Upper lobe of left lung (tissue), 6 donors: ENCODE measurements around the gene MED13L. TPM values are rescaled to one million over a fixed set of nuclear protein-coding genes. Genes with fewer than 3 reads are reported as not detected.

Source experiments
- ATAC-seq, 2 donors: fragments of 200-7000 bp; cut with Tn5 transposase; one replicate each; pipeline ENCODE4 v1.9.1; 2022; ENCODE audit warnings: mild to moderate bottlenecking in 2 of 2, moderate library complexity in 2 of 2; ENCODE audit not compliant: low FRiP score in 2 of 2
- DNase-seq, 2 donors: peaks; one replicate each; pipeline ENCODE4 v3.0.0-alpha.2; 2019 to 2020
- H3K27ac ChIP-seq, 4 donors: fragments of 200-600 bp; sonication (generic); one replicate each; pipeline ENCODE4 v1.5.1; 2016 to 2019
- H3K27me3 ChIP-seq, 4 donors: fragments of 200-600 bp; sonication (generic); one replicate each; pipeline ENCODE4 v1.5.1; 2017 to 2019
- H3K36me3 ChIP-seq, 4 donors: fragments of 200-600 bp; sonication (generic); one replicate each; pipeline ENCODE4 v1.5.1; 2016 to 2019
- H3K4me1 ChIP-seq, 4 donors: fragments of 200-600 bp; sonication (generic); one replicate each; pipeline ENCODE4 v1.5.1; 2018 to 2019
- H3K4me3 ChIP-seq, 4 donors: fragments of 200-600 bp; sonication (generic); one replicate each; pipeline ENCODE4 v1.5.1; 2017 to 2019; ENCODE audit warnings: mild to moderate bottlenecking in 2 of 4, moderate library complexity in 1 of 4
- H3K9me3 ChIP-seq, 4 donors: fragments of 200-600 bp; sonication (generic); one replicate each; pipeline ENCODE4 v1.5.1; 2018 to 2019
- EP300 ChIP-seq, 4 donors: sonication (generic); formaldehyde crosslinking; IDR thresholded peaks; one replicate each; pipeline ENCODE4 v1.5.1; 2017; ENCODE audit warnings: antibody characterized with exemption in 4 of 4, control low read depth in 2 of 4
- POLR2A ChIP-seq, 4 donors: fragments of 450-650 bp; IDR thresholded peaks; one replicate each; pipeline ENCODE4 v1.5.1; 2016 to 2017; ENCODE audit warnings: antibody characterized with exemption in 4 of 4, mild to moderate bottlenecking in 2 of 4
- POLR2AphosphoS5 ChIP-seq, 2 donors: sonication (generic); formaldehyde crosslinking; IDR thresholded peaks; one replicate each; pipeline ENCODE4 v1.5.1; 2017; ENCODE audit warnings: antibody characterized with exemption in 2 of 2
- WGBS, 2 donors: methylation state at CpG; one replicate each; pipeline ENCODE4 v1.1.5; 2017 to 2018; 5-methylcytosine and 5-hydroxymethylcytosine counted together
- total RNA-seq, 6 donors: library from RNA; depleted of rRNA in 4 of 6; stranded (reverse); fragments of >200 nt in 4 of 6; gene quantifications; one replicate each; pipeline versions ENCODE4 v1.1.0 to v1.2.1, GENCODE V29; 2016 to 2021
- TF ChIP-seq, protein P1 (sequence below), 6 experiments: fragments of 450-650 bp in 4 of 6; fragments of 200-600 bp in 2 of 6; sonication (generic) in 2 of 6; IDR thresholded peaks; one replicate each; pipeline ENCODE4 v1.5.1; 2016 to 2019; ENCODE audit warnings: antibody characterized with exemption in 6 of 6
- donor health status: DM: no; HTN: no; CAD: no; lungs with moderate emphysema.
- donor health status: DM: no; HTN: yes; CAD: no; lungs with severe emphysema.

The MED13L gene
- total RNA-seq, 6 donors from 2014 or later = 96.6 to 178 (median 124) TPM

DNA sequence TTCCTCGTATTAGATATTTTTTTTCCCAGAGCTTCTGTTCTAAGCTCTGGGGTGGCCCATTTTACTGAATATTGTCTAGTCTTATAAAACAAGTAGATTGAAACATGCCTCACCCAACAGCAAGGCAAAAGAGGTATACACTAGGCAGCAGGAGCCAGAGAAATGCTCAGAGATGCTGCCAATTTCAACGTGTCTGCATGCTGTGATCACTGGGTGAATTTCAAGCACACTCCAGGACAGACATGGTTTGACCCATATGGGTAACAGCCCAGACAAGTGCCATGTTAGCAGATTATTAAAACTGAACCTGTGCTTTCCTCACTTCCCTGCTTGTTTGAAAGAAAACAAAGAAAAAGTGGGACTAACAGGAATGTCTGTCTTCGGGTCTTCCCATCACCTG, 321.3 kb downstream of the MED13L start:
- H3K36me3 ChIP-seq = peaks cover 8 to 36% (median 18%) of the 10 kb centered on the region in 4 donors
- H3K27me3 ChIP-seq = no peaks in the 10 kb centered on the region
- no peaks in the 10 kb centered on the region for H3K4me1 ChIP-seq
- no peak overlapping the region for H3K27ac ChIP-seq
- no peak overlapping the region for H3K4me3 ChIP-seq
- 58 to 71% methylated on average over 3 of the region's 3 CpGs for WGBS, 2 donors
- DNase-seq = no peak
- H3K9me3 ChIP-seq = no peaks in the 10 kb centered on the region
- TF ChIP-seq POLR2AphosphoS5 (IDR thresholded peaks at IDR 0.05) (no peak), EP300 (IDR thresholded peaks at IDR 0.05) (no peak), POLR2A (IDR thresholded peaks at IDR 0.05) (no peak)
- TF ChIP-seq, protein P1, sequence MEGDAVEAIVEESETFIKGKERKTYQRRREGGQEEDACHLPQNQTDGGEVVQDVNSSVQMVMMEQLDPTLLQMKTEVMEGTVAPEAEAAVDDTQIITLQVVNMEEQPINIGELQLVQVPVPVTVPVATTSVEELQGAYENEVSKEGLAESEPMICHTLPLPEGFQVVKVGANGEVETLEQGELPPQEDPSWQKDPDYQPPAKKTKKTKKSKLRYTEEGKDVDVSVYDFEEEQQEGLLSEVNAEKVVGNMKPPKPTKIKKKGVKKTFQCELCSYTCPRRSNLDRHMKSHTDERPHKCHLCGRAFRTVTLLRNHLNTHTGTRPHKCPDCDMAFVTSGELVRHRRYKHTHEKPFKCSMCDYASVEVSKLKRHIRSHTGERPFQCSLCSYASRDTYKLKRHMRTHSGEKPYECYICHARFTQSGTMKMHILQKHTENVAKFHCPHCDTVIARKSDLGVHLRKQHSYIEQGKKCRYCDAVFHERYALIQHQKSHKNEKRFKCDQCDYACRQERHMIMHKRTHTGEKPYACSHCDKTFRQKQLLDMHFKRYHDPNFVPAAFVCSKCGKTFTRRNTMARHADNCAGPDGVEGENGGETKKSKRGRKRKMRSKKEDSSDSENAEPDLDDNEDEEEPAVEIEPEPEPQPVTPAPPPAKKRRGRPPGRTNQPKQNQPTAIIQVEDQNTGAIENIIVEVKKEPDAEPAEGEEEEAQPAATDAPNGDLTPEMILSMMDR (IDR thresholded peaks at IDR 0.05) = no peak
- ATAC-seq = no peak

DNA sequence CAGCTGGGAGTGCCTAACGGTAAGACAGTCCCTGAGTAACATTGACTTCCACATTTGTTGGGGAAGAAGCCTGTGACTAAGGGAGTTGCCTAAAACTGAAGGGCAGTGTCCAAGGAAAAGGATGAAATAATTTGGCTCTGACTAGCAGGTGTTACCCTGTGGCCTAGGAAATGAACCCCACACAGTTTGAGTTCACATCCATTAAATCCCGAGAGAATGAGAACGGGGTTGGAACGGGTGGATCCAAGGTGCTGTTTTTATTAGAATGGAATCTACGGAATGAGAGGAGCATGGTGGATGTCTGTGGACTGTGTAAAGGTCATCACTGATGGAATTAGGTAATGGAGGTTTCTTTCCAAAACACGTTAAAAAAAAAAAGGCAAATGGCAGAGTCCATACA, 324.0 kb downstream of the MED13L start:
- peak in 1 of 2 donors; percentile 62 for ATAC-seq
- no peak for TF ChIP-seq EP300 (IDR thresholded peaks at IDR 0.05)
- TF ChIP-seq POLR2A (IDR thresholded peaks at IDR 0.05) = no peak
- TF ChIP-seq POLR2AphosphoS5 (IDR thresholded peaks at IDR 0.05) = no peak
- TF ChIP-seq, protein P1 (IDR thresholded peaks at IDR 0.05) = no peak
- peaks cover 0 to 19% (median 6%) of the 10 kb centered on the region in 4 donors for H3K36me3 ChIP-seq

DNA sequence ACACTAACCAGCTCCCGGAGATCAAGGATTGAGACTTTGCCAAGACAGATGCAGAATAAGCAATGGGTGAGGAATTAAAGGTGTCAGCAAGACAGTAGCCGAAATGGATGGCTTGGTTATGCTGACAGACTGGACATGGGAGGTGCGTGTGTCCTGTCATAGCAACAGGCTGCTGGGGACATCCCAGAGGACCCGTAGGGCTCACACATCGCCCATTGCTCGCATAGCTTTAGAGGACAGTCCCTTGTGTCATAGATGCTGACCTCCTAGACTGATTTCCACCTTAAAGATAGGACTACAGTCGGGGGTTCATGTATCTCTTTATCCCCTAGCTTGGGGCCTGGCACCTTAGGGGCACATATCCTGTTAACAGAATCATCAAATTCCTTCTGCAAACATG, 324.5 kb downstream of the MED13L start:
- DNase-seq (no peak), ATAC-seq (no peak)
- Histone ChIP-seq H3K4me3 (no peak overlapping the region), H3K36me3 (peaks cover 0 to 14% (median 6%) of the 10 kb centered on the region in 4 donors), H3K27me3 (no peaks in the 10 kb centered on the region), H3K27ac (no peak overlapping the region), H3K9me3 (no peaks in the 10 kb centered on the region), H3K4me1 (no peaks in the 10 kb centered on the region)
- 87 to 92% methylated on average over 7 of the region's 7 CpGs for WGBS, 2 donors
- TF ChIP-seq POLR2A (IDR thresholded peaks at IDR 0.05) (no peak), EP300 (IDR thresholded peaks at IDR 0.05) (no peak), POLR2AphosphoS5 (IDR thresholded peaks at IDR 0.05) (no peak)
- TF ChIP-seq, protein P1 (IDR thresholded peaks at IDR 0.05) = no peak

More for the DNA sequence above, 324.0 kb downstream of the MED13L start:
- no peaks in the 10 kb centered on the region for H3K9me3 ChIP-seq
- 83% methylated on average over 6 of the region's 6 CpGs for WGBS, 2 donors
- no peak for DNase-seq
- no peak overlapping the region for H3K27ac ChIP-seq
- H3K27me3 ChIP-seq = no peaks in the 10 kb centered on the region
- H3K4me1 ChIP-seq = no peaks in the 10 kb centered on the region
- H3K4me3 ChIP-seq = no peak overlapping the region

DNA sequence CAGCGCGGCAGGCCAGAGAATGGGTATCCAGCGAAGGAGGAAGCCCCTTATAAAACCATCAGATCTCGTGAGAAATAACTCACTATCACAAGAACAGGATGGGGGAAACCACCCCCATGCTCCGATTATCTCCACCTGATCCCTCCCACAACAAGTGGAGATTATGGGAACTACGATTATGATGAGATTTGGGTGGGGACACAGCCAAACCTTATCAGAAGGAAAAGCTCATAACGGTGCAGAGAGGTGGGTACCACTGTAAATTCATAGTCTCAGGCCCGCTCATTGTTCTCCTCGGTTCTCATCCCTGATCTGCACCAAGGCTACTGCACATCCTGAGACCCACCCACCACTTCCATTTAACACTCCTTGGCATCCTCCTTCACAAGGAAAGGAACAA, 326.5 kb downstream of the MED13L start:
- no peak overlapping the region for H3K27ac ChIP-seq
- no peak for ATAC-seq

DNA sequence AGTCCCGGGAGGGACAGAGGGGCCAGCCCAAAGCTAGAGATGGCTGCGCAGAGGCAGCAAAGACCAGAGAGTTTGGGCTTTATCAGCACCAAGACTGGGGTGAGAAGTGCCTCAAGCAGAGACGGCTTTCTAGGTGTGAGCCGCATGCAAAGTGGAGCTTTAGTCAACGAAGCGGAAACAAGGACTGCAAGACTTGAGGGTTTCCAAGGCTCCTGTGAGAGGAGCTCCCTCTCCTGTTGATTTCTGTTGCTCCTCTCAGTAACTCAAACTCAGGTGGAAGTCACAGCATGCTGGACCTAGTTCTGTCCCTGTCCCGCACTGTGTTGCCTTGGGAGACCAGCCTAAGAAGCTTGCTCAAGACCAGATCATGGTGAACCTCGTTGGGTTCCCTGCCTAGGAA, 327.8 kb downstream of the MED13L start:
- DNase-seq (no peak), ATAC-seq (no peak)
- H3K9me3 ChIP-seq = no peaks in the 10 kb centered on the region
- H3K36me3 ChIP-seq = peaks cover 0 to 4% (median 4%) of the 10 kb centered on the region in 4 donors
- H3K27me3 ChIP-seq = no peaks in the 10 kb centered on the region
- TF ChIP-seq EP300 (IDR thresholded peaks at IDR 0.05) (no peak), POLR2AphosphoS5 (IDR thresholded peaks at IDR 0.05) (no peak), POLR2A (IDR thresholded peaks at IDR 0.05) (no peak)
- TF ChIP-seq, protein P1 (IDR thresholded peaks at IDR 0.05) = no peak
- WGBS, 2 donors = 83 to 90% methylated on average over 8 of the region's 8 CpGs
- no peak overlapping the region for H3K4me3 ChIP-seq
- no peaks in the 10 kb centered on the region for H3K4me1 ChIP-seq
- no peak overlapping the region for H3K27ac ChIP-seq

More for the DNA sequence above, 326.5 kb downstream of the MED13L start:
- H3K4me1 ChIP-seq = no peaks in the 10 kb centered on the region
- no peaks in the 10 kb centered on the region for H3K27me3 ChIP-seq
- TF ChIP-seq, protein P1 (IDR thresholded peaks at IDR 0.05) = no peak
- no peak for DNase-seq
- 87 to 95% methylated on average over 9 of the region's 9 CpGs for WGBS, 2 donors
- no peak overlapping the region for H3K4me3 ChIP-seq
- H3K36me3 ChIP-seq = peaks cover 0 to 4% (median 4%) of the 10 kb centered on the region in 4 donors
- no peaks in the 10 kb centered on the region for H3K9me3 ChIP-seq
